ENCODE measurements around the gene NIN.

DNA sequence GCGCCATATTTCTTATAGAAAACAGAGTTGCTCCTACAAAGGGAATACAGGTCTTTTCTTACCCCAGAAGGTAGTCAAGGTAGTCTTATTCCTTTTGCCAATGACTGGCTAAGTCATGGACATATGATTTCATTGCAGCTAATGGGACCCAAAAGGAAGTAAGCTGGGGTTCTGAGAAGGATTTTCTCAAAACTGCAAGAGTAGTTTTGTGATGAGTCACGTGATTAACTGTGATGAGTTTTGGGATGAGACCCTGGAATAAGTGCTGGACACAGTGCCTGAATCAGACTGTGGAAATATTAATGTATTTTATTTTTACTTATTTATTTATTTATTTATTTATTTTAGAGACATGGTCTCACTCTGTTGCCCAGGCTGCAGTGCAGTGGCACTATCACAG is 13.4 kb upstream of the NIN start:
- TF ChIP-seq CTCF (IDR thresholded peaks at IDR 0.05) (no peak), EP300 (IDR thresholded peaks at IDR 0.05) (no peak)
